ENCODE data around the gene TEKT3.

TEKT3 gene

DNA sequence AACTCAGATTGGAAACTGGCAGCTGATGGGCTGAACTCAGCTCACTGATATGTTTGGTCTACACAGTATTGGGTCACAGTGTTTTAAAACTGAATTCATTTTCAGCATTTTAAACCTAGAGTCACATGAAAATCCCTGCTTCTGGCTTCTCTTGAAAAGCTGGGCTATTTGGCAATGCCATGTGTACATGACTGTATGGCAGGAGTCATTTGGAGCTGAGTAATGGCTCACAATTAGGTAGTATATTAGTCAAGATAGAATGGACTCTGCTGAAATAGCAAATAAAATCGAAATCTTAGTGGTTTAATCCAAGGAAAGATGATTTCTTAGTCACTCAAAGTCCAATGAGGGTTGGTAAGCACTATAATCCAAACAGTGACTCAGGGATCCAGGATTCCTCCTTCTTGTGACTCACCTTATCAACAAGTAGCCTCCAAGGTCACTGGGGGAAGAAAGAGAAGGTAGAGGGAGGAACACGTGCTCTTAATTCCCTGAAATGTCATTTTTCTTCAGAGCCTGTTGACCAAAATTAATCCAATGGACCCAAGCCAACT, 62.4 kb downstream of the TEKT3 start:
- H3K9ac ChIP-seq (ENCODE audit: low read length), result no peak overlapping the region
- H2AFZ ChIP-seq (ENCODE audit: low read length), result no peak overlapping the region

DNA sequence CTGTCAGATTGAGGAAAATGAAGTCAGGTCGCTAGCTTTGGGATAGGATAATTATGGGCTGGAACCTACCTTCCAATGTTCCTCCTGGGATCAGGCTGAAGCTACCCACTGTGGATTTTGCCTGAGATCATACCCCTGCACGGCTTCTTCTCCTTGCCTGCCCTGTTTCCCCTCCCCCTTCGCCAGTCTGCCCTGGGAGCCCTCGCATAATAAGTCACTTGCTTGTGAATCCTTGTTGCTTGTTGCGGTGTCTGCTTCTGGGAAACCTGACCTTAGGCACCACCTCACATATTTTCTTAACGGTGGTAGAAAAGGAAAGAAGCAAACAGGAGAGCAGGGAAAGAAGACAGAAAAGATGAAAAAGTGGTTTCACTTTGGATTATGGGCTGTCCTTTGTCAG, 63.0 kb downstream of the TEKT3 start:
- Histone ChIP-seq H3K27me3 (ENCODE audit: insufficient read depth, low read length) (no peaks in the 10 kb centered on the region), H3K4me1 (ENCODE audit: insufficient read depth, low read length, severe bottlenecking) (no peaks in the 10 kb centered on the region), H3K4me3 (ENCODE audit: low read depth, low read length, poor library complexity, severe bottlenecking) (no peak overlapping the region), H4K20me1 (ENCODE audit: insufficient read depth, low read length) (no peaks in the 10 kb centered on the region), H3K27ac (ENCODE audit: low read depth, low read length, poor library complexity, severe bottlenecking) (no peak overlapping the region), H3K9me3 (ENCODE audit: low read length) (no peaks in the 10 kb centered on the region), H3K79me2 (ENCODE audit: insufficient read depth, low read length) (no peaks in the 10 kb centered on the region), H3K36me3 (ENCODE audit: insufficient read depth, low read length) (no peaks in the 10 kb centered on the region), H3K4me2 (ENCODE audit: low read length) (no peak overlapping the region), H3K9me2 (ENCODE audit: low read depth, low read length) (no peaks in the 10 kb centered on the region), H3F3A (ENCODE audit: insufficient read depth, low read length) (no peaks in the 10 kb centered on the region), H2AFZ (ENCODE audit: low read length) (no peak overlapping the region), H3K9ac (ENCODE audit: low read length) (no peak overlapping the region)
- TF ChIP-seq, protein P1, sequence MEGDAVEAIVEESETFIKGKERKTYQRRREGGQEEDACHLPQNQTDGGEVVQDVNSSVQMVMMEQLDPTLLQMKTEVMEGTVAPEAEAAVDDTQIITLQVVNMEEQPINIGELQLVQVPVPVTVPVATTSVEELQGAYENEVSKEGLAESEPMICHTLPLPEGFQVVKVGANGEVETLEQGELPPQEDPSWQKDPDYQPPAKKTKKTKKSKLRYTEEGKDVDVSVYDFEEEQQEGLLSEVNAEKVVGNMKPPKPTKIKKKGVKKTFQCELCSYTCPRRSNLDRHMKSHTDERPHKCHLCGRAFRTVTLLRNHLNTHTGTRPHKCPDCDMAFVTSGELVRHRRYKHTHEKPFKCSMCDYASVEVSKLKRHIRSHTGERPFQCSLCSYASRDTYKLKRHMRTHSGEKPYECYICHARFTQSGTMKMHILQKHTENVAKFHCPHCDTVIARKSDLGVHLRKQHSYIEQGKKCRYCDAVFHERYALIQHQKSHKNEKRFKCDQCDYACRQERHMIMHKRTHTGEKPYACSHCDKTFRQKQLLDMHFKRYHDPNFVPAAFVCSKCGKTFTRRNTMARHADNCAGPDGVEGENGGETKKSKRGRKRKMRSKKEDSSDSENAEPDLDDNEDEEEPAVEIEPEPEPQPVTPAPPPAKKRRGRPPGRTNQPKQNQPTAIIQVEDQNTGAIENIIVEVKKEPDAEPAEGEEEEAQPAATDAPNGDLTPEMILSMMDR (IDR thresholded peaks at IDR 0.05; ENCODE audit: low read length), result no peak
- TF ChIP-seq EZH2 (IDR thresholded peaks at IDR 0.05; ENCODE audit: borderline replicate concordance, low read length), result no peak

More for the DNA sequence above, 62.4 kb downstream of the TEKT3 start:
- no peaks in the 10 kb centered on the region for H4K20me1 ChIP-seq (ENCODE audit: insufficient read depth, low read length)
- H3K27me3 ChIP-seq (ENCODE audit: insufficient read depth, low read length), result no peaks in the 10 kb centered on the region
- no peaks in the 10 kb centered on the region for H3K79me2 ChIP-seq (ENCODE audit: insufficient read depth, low read length)
- H3K4me1 ChIP-seq (ENCODE audit: insufficient read depth, low read length, severe bottlenecking), result no peaks in the 10 kb centered on the region
- no peaks in the 10 kb centered on the region for H3K9me3 ChIP-seq (ENCODE audit: low read length)
- H3K9me2 ChIP-seq (ENCODE audit: low read depth, low read length), result no peaks in the 10 kb centered on the region
- no peak overlapping the region for H3K4me2 ChIP-seq (ENCODE audit: low read length)
- H3K27ac ChIP-seq (ENCODE audit: low read depth, low read length, poor library complexity, severe bottlenecking), result no peak overlapping the region
- no peaks in the 10 kb centered on the region for H3F3A ChIP-seq (ENCODE audit: insufficient read depth, low read length)
- H3K4me3 ChIP-seq (ENCODE audit: low read depth, low read length, poor library complexity, severe bottlenecking), result no peak overlapping the region
- H3K36me3 ChIP-seq (ENCODE audit: insufficient read depth, low read length), result no peaks in the 10 kb centered on the region
- TF ChIP-seq, protein P1 (IDR thresholded peaks at IDR 0.05; ENCODE audit: low read length), result no peak
- TF ChIP-seq EZH2 (IDR thresholded peaks at IDR 0.05; ENCODE audit: borderline replicate concordance, low read length), result no peak

DNA sequence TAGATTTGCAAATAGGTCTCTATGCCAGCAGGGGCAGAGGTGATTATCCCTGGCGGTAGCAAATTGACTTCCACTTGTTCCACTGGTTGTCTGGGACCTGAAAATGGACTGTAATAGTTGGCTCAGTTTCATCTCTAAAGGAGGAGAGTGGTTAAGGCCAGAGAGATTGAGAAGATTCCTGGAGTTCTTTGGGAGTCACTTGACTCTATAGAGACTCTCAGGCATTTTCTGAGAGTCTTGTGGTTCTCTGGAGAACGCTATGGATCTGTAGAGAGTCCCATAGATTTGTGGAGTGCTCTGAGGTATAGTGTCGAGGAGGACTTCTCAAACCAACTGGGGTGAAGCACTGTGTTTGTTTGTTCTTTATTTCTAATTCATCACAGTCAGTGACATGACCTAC, 67.4 kb downstream of the TEKT3 start:
- H3K79me2 ChIP-seq (ENCODE audit: insufficient read depth, low read length), result no peaks in the 10 kb centered on the region
- no peaks in the 10 kb centered on the region for H3K36me3 ChIP-seq (ENCODE audit: insufficient read depth, low read length)
- no peak overlapping the region for H2AFZ ChIP-seq (ENCODE audit: low read length)
- H3K9ac ChIP-seq (ENCODE audit: low read length), result no peak overlapping the region
- no peak overlapping the region for H3K27ac ChIP-seq (ENCODE audit: low read depth, low read length, poor library complexity, severe bottlenecking)
- H3K4me1 ChIP-seq (ENCODE audit: insufficient read depth, low read length, severe bottlenecking), result no peaks in the 10 kb centered on the region
- TF ChIP-seq, protein P1 (IDR thresholded peaks at IDR 0.05; ENCODE audit: low read length), result no peak
- TF ChIP-seq EZH2 (IDR thresholded peaks at IDR 0.05; ENCODE audit: borderline replicate concordance, low read length), result no peak
- H3F3A ChIP-seq (ENCODE audit: insufficient read depth, low read length), result no peaks in the 10 kb centered on the region
- no peaks in the 10 kb centered on the region for H3K9me2 ChIP-seq (ENCODE audit: low read depth, low read length)
- H3K4me3 ChIP-seq (ENCODE audit: low read depth, low read length, poor library complexity, severe bottlenecking), result no peak overlapping the region
- H3K4me2 ChIP-seq (ENCODE audit: low read length), result no peak overlapping the region
- H3K27me3 ChIP-seq (ENCODE audit: insufficient read depth, low read length), result no peaks in the 10 kb centered on the region
- no peaks in the 10 kb centered on the region for H4K20me1 ChIP-seq (ENCODE audit: insufficient read depth, low read length)
- H3K9me3 ChIP-seq (ENCODE audit: low read length), result no peaks in the 10 kb centered on the region
